GM21367 (cell line): ENCODE results near the gene RNF213.
"Not testable (repeated sequence)": the region's sequence is repeated elsewhere in the genome, so short reads cannot be mapped to it uniquely, and the experiment has no call there.

Experiments used
- ATAC-seq: cut with Tn5 transposase; IDR thresholded peaks from one replicate; pipeline ENCODE4 v1.9.1; 2021; ENCODE audit not compliant: unreplicated experiment

Gene RNF213

GRCh38 chr17:80316927-80317705, 56.5 kb downstream of the RNF213 start:
- ATAC-seq = no peak

GRCh38 chr17:80317706-80317980, 57.0 kb downstream of the RNF213 start:
- no peak for ATAC-seq

GRCh38 chr17:80318166-80318565, 57.5 kb downstream of the RNF213 start:
- ATAC-seq = no peak

GRCh38 chr17:80319262-80319998, 58.8 kb downstream of the RNF213 start:
- ATAC-seq = no peak

GRCh38 chr17:80319999-80320344, 59.3 kb downstream of the RNF213 start:
- ATAC-seq = no peak

GRCh38 chr17:80320496-80320895, 59.8 kb downstream of the RNF213 start:
- ATAC-seq = no peak

- no peak for ATAC-seq
These were observed 62.2 kb downstream of the RNF213 start for GRCh38 chr17:80322864-80323263.

- ATAC-seq = no peak
These were observed 63.3 kb downstream of the RNF213 start for GRCh38 chr17:80323982-80324381.

- no peak for ATAC-seq
These were observed 66.9 kb downstream of the RNF213 start for GRCh38 chr17:80327518-80327917.

GRCh38 chr17:80328634-80329380, 68.2 kb downstream of the RNF213 start:
- no peak for ATAC-seq

- ATAC-seq = not testable (repeated sequence)
These were observed 68.8 kb downstream of the RNF213 start for GRCh38 chr17:80329421-80329820.

GRCh38 chr17:80330276-80330675, 69.6 kb downstream of the RNF213 start:
- ATAC-seq = no peak

- not testable (repeated sequence) for ATAC-seq
These were observed 70.3 kb downstream of the RNF213 start for GRCh38 chr17:80330938-80331337.

- no peak for ATAC-seq
These were observed 71.2 kb downstream of the RNF213 start for GRCh38 chr17:80331820-80332219.

GRCh38 chr17:80337195-80337895, 76.7 kb downstream of the RNF213 start:
- ATAC-seq = no peak

- no peak for ATAC-seq
These were observed 78.5 kb downstream of the RNF213 start for GRCh38 chr17:80339118-80339517.

GRCh38 chr17:80339731-80340456, 79.2 kb downstream of the RNF213 start:
- ATAC-seq = no peak

- no peak for ATAC-seq
These were observed 84.7 kb downstream of the RNF213 start for GRCh38 chr17:80345321-80345720.

GRCh38 chr17:80345841-80346497, 85.3 kb downstream of the RNF213 start:
- no peak for ATAC-seq
